Stimulated activated CD4-positive, alpha-beta T cell treated with anti-CD3 and anti-CD28 coated beads, Interleukin-15, amount 100 ng/mL, for 48 hours (primary cell): ENCODE results near the gene SLC35F5.
"Not testable (repeated sequence)": the region's sequence is repeated elsewhere in the genome, so short reads cannot be mapped to it uniquely, and the experiment has no call there.

Experiments used
- DNase-seq, 2 donors: peaks; one replicate each; pipeline ENCODE4 v3.0.0-alpha.2; 2020; ENCODE audit warnings: low read depth in 2 of 2

SLC35F5 gene, protein sequence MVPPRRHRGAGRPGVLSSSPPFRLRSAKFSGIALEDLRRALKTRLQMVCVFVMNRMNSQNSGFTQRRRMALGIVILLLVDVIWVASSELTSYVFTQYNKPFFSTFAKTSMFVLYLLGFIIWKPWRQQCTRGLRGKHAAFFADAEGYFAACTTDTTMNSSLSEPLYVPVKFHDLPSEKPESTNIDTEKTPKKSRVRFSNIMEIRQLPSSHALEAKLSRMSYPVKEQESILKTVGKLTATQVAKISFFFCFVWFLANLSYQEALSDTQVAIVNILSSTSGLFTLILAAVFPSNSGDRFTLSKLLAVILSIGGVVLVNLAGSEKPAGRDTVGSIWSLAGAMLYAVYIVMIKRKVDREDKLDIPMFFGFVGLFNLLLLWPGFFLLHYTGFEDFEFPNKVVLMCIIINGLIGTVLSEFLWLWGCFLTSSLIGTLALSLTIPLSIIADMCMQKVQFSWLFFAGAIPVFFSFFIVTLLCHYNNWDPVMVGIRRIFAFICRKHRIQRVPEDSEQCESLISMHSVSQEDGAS

GRCh38 chr2:113756355-113757137 lies at the start of gene SLC35F5:
SLC35F5 (minus strand) TSS chr2:113756642; CDS start chr2:113756409, 233 bp downstream.
- peak; percentile 80 to 90 for DNase-seq

DNA sequence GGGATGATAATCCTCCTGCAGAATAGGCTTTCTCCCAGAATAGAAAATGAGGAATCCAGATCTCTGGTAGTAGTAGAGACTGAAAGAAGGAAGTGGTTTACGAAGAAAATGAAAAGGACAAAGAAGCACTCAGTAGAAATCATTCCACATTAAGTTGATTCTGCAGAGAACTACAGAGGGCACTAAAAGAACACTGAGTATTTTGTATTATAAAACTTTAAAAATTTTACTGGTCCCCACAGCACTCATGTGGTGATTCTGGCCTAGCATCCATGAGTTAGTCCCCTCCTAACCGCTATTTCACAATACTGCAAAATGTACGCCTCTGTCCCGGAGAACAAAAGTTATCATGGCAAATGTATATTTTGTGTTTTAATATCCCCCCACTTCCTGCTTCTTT lies 42.9 kb upstream of the SLC35F5 start:
- no peak for DNase-seq

GRCh38 chr2:113797237-113797636 lies 40.8 kb upstream of the SLC35F5 start:
- no peak for DNase-seq

- DNase-seq: no peak
Observed at GRCh38 chr2:113796592-113797175, 40.2 kb upstream of the SLC35F5 start.

GRCh38 chr2:113795405-113795920 lies 39.0 kb upstream of the SLC35F5 start:
- no peak for DNase-seq

GRCh38 chr2:113791697-113792590 lies 35.5 kb upstream of the SLC35F5 start:
- DNase-seq: no peak

- DNase-seq: no peak
Observed at GRCh38 chr2:113784823-113785744, 28.6 kb upstream of the SLC35F5 start.

DNA sequence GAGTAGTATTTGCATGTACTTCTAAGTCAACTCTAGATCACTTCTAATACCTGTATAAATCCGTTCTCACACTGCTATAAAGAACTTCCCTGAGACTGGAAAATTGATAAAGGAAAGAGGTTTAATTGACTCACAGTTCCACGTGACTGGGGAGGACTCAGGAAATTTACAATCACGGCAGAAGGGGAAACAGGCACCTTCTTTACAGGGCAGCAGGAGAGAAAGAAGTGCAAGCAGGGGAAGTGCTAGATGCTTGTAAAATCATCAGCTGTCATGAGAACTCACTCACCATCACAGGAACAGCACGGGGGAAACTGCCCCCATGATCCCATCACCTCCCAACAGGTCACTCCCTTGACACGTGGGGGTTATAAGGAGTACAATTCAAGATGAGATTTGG lies 24.0 kb upstream of the SLC35F5 start:
- DNase-seq: no peak

- DNase-seq: no peak
Observed at GRCh38 chr2:113777371-113777770, 20.9 kb upstream of the SLC35F5 start.

DNA sequence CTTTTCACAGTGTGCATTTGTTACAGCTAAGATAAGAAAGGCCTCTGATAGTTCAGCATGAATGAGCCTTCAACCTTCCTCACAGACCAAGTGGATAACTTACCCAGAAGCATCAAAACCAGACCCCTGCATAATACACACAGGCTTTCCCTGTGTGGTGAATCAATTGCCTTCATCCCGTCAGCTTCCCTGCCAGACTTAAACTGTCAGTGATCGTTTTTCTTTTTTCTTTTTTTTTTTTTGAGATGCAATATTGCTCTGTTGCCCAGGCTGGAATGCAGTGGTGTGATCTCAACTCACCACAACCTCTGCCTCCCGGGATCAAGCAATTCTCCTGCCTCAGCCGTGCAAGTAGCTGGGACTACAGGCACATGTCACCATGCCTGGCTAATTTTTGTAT lies 20.5 kb upstream of the SLC35F5 start:
- no peak for DNase-seq

- DNase-seq: not testable (repeated sequence)
Observed at GRCh38 chr2:113774616-113775015, 18.2 kb upstream of the SLC35F5 start.

DNA sequence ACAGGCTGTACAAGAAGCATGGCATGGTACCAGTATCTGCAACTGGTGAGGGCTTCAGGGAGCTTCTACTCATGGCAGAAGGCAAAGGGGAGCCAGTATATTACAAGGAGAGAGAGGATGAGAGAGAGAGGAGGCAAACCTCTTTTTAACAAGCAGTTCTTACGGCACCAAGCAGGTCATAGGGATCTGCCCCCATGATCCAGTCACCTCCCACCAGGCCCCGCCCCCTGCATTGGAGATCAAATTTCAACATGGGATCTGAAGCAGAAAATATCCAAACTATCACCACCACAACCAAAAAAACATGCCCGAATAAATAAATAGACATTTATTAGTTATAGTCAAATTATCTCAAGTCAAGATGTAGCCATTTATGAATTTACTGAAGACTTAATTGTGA lies 14.5 kb upstream of the SLC35F5 start:
- no peak for DNase-seq

DNA sequence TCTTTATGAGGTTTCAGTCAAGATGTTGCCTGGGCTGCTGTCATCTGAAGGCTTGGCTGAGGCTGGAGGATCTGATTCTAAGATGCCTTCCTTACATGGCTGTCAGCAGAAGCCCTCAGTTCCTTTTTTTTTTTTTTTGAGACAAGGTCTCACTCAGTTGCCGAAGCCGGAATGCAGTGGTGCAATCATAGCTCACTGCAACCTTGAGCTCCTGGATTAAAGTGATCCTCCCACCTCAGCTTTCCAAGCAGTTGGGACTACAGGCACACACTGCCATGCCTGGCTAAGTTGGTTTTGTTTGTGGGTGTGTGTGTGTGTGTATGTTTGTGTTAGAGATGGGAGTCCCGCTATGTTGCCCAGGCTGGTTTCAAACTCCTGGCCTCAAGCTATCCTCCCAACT lies 13.1 kb upstream of the SLC35F5 start:
- DNase-seq: no peak

DNA sequence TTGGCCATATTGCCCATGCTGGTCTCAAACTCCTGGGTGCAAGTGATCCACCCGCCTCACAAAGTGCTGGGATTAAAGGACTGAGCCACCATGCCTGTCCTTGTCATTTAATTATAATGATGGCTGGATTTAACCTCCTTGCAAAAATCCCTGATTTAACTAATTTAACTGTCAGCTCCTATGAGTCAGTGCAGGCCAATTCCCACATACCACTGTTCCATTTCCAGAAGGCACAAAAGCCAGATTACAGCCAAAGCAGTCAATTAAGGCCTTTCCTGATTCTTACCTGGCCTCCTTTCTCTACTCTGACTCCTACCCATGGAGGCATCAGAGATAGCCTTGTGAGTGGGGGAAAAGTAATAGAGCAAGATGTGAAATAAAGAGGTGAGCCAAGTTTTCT lies 12.3 kb upstream of the SLC35F5 start:
- no peak for DNase-seq

DNA sequence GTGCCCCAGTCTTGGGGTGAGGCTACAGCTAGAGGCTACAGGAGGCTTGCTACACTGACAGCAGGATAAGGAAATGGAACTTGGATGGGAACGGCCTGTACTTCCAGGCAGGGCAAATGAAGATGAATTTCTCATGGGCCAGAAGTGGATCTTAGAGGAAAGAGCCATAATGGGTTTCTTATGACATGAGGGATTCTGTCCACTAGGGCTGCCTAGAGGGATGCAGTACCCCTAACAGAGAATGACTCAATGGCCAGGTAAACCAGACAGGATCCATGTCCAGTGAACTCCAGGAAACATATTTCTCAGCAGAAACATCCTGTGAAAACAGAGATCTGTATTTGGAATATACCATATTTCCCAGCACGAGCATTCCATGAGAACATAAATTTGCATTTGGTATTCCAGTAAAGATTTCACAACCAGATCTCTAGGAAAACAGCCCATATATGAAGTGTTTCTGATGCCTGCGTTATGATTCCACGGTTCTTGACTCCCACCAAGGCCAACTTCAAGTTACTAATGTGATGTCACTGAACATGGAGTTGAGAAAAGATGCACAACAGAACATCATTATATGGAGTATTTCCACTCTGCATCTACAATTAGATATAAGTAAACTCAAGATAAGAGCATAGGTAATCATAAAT lies 11.5 kb upstream of the SLC35F5 start:
- no peak for DNase-seq

DNA sequence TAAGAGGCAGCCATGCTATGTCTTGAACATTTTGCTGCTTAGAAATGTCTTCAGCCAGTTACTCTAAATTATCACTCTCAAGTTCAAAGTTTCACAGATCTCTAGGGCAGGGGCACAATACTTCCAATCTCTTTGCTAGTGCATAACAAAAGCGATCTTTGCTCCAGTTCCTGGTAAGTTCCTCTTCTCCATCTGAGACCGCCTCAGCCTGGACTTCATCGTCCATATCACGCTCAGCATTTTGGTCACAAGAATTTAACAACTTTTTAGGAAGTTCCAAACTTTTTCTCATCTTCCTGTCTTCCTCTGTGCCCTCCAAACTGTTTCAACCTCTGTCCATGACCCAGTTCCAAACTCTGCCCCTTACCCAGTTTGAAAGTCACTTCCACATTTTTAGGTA lies 8.8 kb upstream of the SLC35F5 start:
- no peak for DNase-seq

DNA sequence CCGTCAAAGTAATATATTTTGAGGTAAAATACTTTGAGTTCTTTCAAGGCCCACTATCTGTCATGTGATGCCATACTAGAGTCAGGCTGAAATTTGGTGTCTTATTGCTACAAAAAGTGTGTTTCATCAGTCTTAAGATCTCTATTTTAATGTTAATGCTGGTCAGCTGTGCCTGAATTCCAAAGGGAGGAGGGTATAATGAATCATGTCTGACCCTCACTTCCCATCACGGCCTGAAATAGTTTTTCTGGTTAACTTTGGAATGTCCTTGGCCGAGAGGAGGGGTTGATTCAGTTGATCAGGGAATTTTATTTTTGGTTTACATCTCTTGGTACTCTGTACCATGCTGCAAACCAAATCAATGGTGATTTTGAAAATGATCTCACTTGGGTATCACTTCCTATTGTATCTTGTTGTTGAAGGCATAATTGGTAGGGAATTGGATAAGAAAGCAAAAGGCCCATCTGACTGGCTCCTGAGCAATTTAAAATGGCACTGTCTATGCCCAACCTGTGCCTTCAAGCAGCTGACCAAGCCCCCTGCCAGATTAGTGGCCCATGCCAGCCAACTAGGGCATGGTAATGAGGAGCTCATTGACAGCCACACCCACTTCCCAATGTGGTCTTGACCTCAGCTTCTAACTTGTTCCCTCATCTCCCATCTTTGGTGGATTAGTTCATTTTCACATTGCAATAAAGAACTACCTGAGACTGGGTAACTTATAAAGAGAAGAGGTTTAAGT lies 6.1 kb upstream of the SLC35F5 start:
- no peak for DNase-seq

DNA sequence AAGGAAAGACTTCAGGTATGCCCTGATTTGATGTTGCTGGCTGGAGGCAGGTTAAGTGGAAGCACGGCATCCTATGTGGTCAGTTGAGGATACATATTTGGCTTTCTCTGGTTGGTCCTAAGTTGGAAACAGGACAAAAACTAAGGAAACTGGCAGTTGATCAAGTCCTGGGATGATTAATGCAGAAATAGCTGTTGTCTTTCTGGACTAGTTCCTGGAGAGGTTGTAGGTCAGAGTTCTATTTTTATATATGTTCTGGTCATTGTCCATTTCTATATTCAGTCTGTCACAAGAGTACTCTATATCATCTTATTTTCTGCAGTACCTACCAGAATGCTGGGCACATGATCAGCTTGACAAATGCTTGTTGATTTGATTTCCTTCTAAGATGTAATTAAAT lies 4.0 kb upstream of the SLC35F5 start:
- no peak for DNase-seq

DNA sequence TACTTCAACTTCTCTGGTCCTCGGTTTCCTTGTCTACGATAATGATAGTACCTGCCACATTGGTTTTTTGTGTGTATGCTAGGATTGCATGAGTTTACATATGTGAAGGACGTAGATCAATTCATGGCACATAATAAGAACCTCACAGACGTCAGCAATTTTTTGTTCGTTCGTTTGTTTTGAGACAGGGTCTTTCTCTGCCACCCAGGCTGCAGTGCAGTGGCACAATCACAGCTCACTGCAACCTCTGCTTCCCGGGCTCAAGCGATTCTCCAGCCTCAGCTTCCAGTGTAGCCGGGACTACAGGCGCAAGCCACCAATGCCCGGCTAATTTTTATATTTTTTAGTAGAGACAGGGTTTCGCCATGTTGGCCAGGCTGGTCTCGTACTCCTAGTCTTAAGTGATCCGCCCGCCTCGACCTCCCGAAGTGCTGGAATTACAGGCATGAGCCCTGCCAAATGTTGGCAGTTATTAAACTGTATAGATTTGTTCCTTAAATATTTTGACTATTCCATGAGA lies 756 bp upstream of the SLC35F5 start:
- DNase-seq: no peak
